Common myeloid progenitor, CD34-positive (primary cell): ENCODE results near the gene PIH1D2.
"Not testable (repeated sequence)": the region's sequence is repeated elsewhere in the genome, so short reads cannot be mapped to it uniquely, and the experiment has no call there.

Experiments used
- CTCF ChIA-PET: fragments of 350-600 bp; sonication (Branson Sonifier 250); formaldehyde crosslinking; loops from one replicate; lab custom pipeline; 2021; ENCODE audit warnings: antibody characterized with exemption; lab: Charles Lee
- POLR2A ChIA-PET: fragments of 350-600 bp; sonication (Branson Sonifier 250); formaldehyde crosslinking; loops from one replicate; lab custom pipeline; 2021; ENCODE audit warnings: antibody characterized with exemption; lab: Charles Lee
- DNase-seq, 3 donors: peaks; one replicate each; pipeline versions ENCODE4 v3.0.0 to v3.0.0-alpha.2; 2013
- H3K27ac ChIP-seq, 2 experiments: 1 replicate in 1 of 2; 2 replicates in 1 of 2; pipeline ENCODE4 v1.7.0; 2013; ENCODE audit warnings: inconsistent platforms in 2 of 2, low read length in 2 of 2, mild to moderate bottlenecking in 2 of 2, low read depth in 1 of 2, moderate library complexity in 1 of 2; ENCODE audit not compliant: severe bottlenecking in 2 of 2, insufficient read depth in 1 of 2, poor library complexity in 1 of 2
- H3K27me3 ChIP-seq, 5 experiments: replicated peaks in 2 of 5; 1 replicate in 3 of 5; 2 replicates in 2 of 5; pipeline versions ENCODE4 v1.6.1 to v1.7.0; 2013; ENCODE audit warnings: low read length in 4 of 5, mild to moderate bottlenecking in 2 of 5, moderate library complexity in 2 of 5, inconsistent platforms in 1 of 5; ENCODE audit not compliant: insufficient read depth in 5 of 5, control insufficient read depth in 4 of 5
- H3K36me3 ChIP-seq, 4 experiments: 1 replicate in 2 of 4; 2 replicates in 2 of 4; pipeline versions ENCODE4 v1.6.1 to v1.7.0; 2013; ENCODE audit warnings: low read length in 3 of 4, control low read depth in 1 of 4, mild to moderate bottlenecking in 1 of 4; ENCODE audit not compliant: control insufficient read depth in 4 of 4, insufficient read depth in 4 of 4
- H3K4me1 ChIP-seq, 4 experiments: 1 replicate in 3 of 4; 2 replicates in 1 of 4; pipeline versions ENCODE4 v1.6.1 to v1.7.1; 2013; ENCODE audit warnings: low read length in 3 of 4, mild to moderate bottlenecking in 3 of 4, control low read depth in 1 of 4, inconsistent platforms in 1 of 4, moderate library complexity in 1 of 4; ENCODE audit not compliant: control insufficient read depth in 4 of 4, insufficient read depth in 4 of 4; ENCODE audit errors: control extremely low read depth in 1 of 4
- H3K4me3 ChIP-seq, 7 experiments: 1 replicate in 4 of 7; 2 replicates in 3 of 7; pipeline versions ENCODE4 v1.5.1 to v1.7.0; 2013; ENCODE audit warnings: mild to moderate bottlenecking in 7 of 7, low read length in 6 of 7, moderate library complexity in 6 of 7, inconsistent platforms in 2 of 7, low read depth in 2 of 7, control low read depth in 1 of 7; ENCODE audit not compliant: insufficient read depth in 4 of 7, control insufficient read depth in 1 of 7; ENCODE audit errors: extremely low read depth in 1 of 7
- H3K9me3 ChIP-seq, 5 experiments: 1 replicate in 4 of 5; 2 replicates in 1 of 5; pipeline versions ENCODE4 v1.6.1 to v1.7.1; 2013; ENCODE audit warnings: low read length in 4 of 5, mild to moderate bottlenecking in 2 of 5, inconsistent platforms in 1 of 5, low read depth in 1 of 5, moderate library complexity in 1 of 5; ENCODE audit not compliant: control insufficient read depth in 4 of 5, insufficient read depth in 2 of 5; ENCODE audit errors: control extremely low read depth in 1 of 5
- WGBS: methylation state at CpG from one replicate; pipeline ENCODE4 v1.1.5; 2013; ENCODE audit not compliant: insufficient coverage; 5-methylcytosine and 5-hydroxymethylcytosine counted together

The PIH1D2 gene

GRCh38 chr11:112058103-112058502 is 15.7 kb downstream of the PIH1D2 start:
- no peaks in the 10 kb centered on the region for H3K27me3 ChIP-seq
- peaks cover 2 to 71% (median 36%) of the 10 kb centered on the region in 4 experiments for H3K36me3 ChIP-seq
- CTCF ChIA-PET, result interaction anchor here (1.4 kb wide), 1 partner anchor 15 kb away, joined by 3 read pairs; the partner anchor contains the start of gene PIH1D2
- no peak for DNase-seq
- no peak overlapping the region for H3K27ac ChIP-seq
- 100% methylated on average over 1 of the region's 1 CpG for WGBS
- POLR2A ChIA-PET, result interaction anchor here (0.6 kb wide), 1 partner anchor 10 kb away, joined by 3 read pairs; no protein-coding TSS in a partner anchor
- no peaks in the 10 kb centered on the region for H3K9me3 ChIP-seq
- H3K4me1 ChIP-seq, result no peaks in the 10 kb centered on the region
- H3K4me3 ChIP-seq, result no peak overlapping the region

- Histone ChIP-seq H3K4me1 (no peaks in the 10 kb centered on the region), H3K9me3 (no peaks in the 10 kb centered on the region), H3K27ac (no peak overlapping the region), H3K27me3 (no peaks in the 10 kb centered on the region), H3K36me3 (peaks cover 9 to 73% (median 36%) of the 10 kb centered on the region in 4 experiments), H3K4me3 (no peak overlapping the region)
- ChIA-PET POLR2A (no interaction called here), CTCF (interaction anchor here (1.4 kb wide), 1 partner anchor 16 kb away, joined by 3 read pairs; the partner anchor contains the start of gene PIH1D2)
- no peak for DNase-seq
- WGBS, result 100% methylated on average over 3 of the region's 4 CpGs
These were observed 16.6 kb downstream of the PIH1D2 start for GRCh38 chr11:112057170-112057569.

GRCh38 chr11:112051768-112052167 is 22.0 kb downstream of the PIH1D2 start:
- Histone ChIP-seq H3K4me3 (no peak overlapping the region), H3K4me1 (no peaks in the 10 kb centered on the region), H3K27ac (no peak overlapping the region), H3K9me3 (no peaks in the 10 kb centered on the region), H3K27me3 (no peaks in the 10 kb centered on the region), H3K36me3 (peaks cover 10 to 62% (median 37%) of the 10 kb centered on the region in 4 experiments)
- POLR2A ChIA-PET, result no interaction called here
- CTCF ChIA-PET, result no interaction called here
- DNase-seq, result no peak
- WGBS, result 20% methylated on average over 1 of the region's 3 CpGs

- POLR2A ChIA-PET, result no interaction called here
- CTCF ChIA-PET, result interaction anchor here (0.7 kb wide), 1 partner anchor 1388 kb away, joined by 3 read pairs; no protein-coding TSS in a partner anchor
- Histone ChIP-seq H3K4me1 (no peaks in the 10 kb centered on the region), H3K36me3 (peaks cover 8 to 59% (median 36%) of the 10 kb centered on the region in 4 experiments), H3K27me3 (no peaks in the 10 kb centered on the region), H3K27ac (no peak overlapping the region), H3K4me3 (no peak overlapping the region), H3K9me3 (no peaks in the 10 kb centered on the region)
- no peak for DNase-seq
- WGBS, result no CpG with 5 or more reads among the region's 3 CpGs
These were observed 23.1 kb downstream of the PIH1D2 start for GRCh38 chr11:112050721-112051120.

GRCh38 chr11:112049777-112050176 is 24.0 kb downstream of the PIH1D2 start:
- Histone ChIP-seq H3K4me3 (no peak overlapping the region), H3K27ac (no peak overlapping the region), H3K4me1 (no peaks in the 10 kb centered on the region), H3K9me3 (no peaks in the 10 kb centered on the region), H3K27me3 (no peaks in the 10 kb centered on the region), H3K36me3 (peaks cover 8 to 63% (median 41%) of the 10 kb centered on the region in 4 experiments)
- WGBS, result 50% methylated on average over 2 of the region's 2 CpGs
- ChIA-PET POLR2A (no interaction called here), CTCF (no interaction called here)
- DNase-seq, result no peak

GRCh38 chr11:112048256-112048655 is 25.6 kb downstream of the PIH1D2 start:
- H3K27ac ChIP-seq, H3K4me1 ChIP-seq, DNase-seq, H3K9me3 ChIP-seq, H3K4me3 ChIP-seq, H3K27me3 ChIP-seq: not testable (repeated sequence)
- no CpG with 5 or more reads among the region's 3 CpGs for WGBS
- ChIA-PET POLR2A (interaction anchor here (0.7 to 1.2 kb wide), 2 partner anchors 8 to 10 kb away, joined by 3 to 5 read pairs; no protein-coding TSS in a partner anchor), CTCF (interaction anchor here (0.6 kb wide), 1 partner anchor 225 kb away, joined by 3 read pairs; no protein-coding TSS in a partner anchor)
- peaks cover 6 to 67% (median 40%) of the 10 kb centered on the region in 4 experiments for H3K36me3 ChIP-seq

GRCh38 chr11:112046647-112047046 is 27.2 kb downstream of the PIH1D2 start:
- H3K4me3 ChIP-seq, H3K27me3 ChIP-seq, H3K9me3 ChIP-seq, POLR2A ChIA-PET, DNase-seq, CTCF ChIA-PET, H3K27ac ChIP-seq: not testable (repeated sequence)
- 80% methylated on average over 1 of the region's 2 CpGs for WGBS
- peaks cover 3 to 57% (median 28%) of the 10 kb centered on the region in 4 experiments for H3K36me3 ChIP-seq
- H3K4me1 ChIP-seq, result peaks cover 0 to 15% (median 13%) of the 10 kb centered on the region in 4 experiments
